Endothelial cell of umbilical vein (primary cell): ENCODE data around the gene GUK1. TPM values are rescaled to one million over a fixed set of nuclear protein-coding genes. Genes with fewer than 3 reads are reported as not detected.
A peak's percentile ranks its signal among the peaks of the same experiment; 100 is the strongest.

Experiments used
- Bru-seq: library from RNA; stranded (reverse); fragments of 400-500 nt; gene quantifications from one replicate; lab custom pipeline; 2021; lab: Mats Ljungman, UMichigan
- BruChase-seq, 2 experiments: library from RNA; stranded (reverse); fragments of 400-500 nt; gene quantifications; one replicate each; lab custom pipeline; 2021; lab: Mats Ljungman, UMichigan
- BruUV-seq: library from RNA; stranded (reverse); fragments of 400-500 nt; replicated peaks from 2 replicates; lab custom pipeline; 2021; lab: Mats Ljungman, UMichigan
- CTCF ChIA-PET: fragments of 300-600, 350-600 bp; sonication (Branson Sonifier 250); formaldehyde crosslinking; loops from one replicate; lab custom pipeline; 2021; ENCODE audit warnings: antibody characterized with exemption, inconsistent platforms; lab: Charles Lee
- POLR2A ChIA-PET: fragments of 300-600, 350-600 bp; sonication (Branson Sonifier 250); formaldehyde crosslinking; loops from one replicate; lab custom pipeline; 2021; ENCODE audit warnings: antibody characterized with exemption, inconsistent platforms; lab: Charles Lee
- DNase-seq: peaks from one replicate; pipeline ENCODE4 v3.0.0-alpha.2; 2011; ENCODE audit warnings: low read depth, low spot score
- FAIRE-seq: peaks from 2 replicates; lab custom pipeline; 2011; peaks lifted over from hg19 to GRCh38; lab: Jason Lieb, UNC
- H2AFZ ChIP-seq: 2 replicates; pipeline ENCODE4 v1.6.0; 2012; ENCODE audit warnings: low read depth, low read length, control low read depth, inconsistent platforms
- H3K27ac ChIP-seq: 2 replicates; pipeline ENCODE4 v1.5.1; 2011; ENCODE audit warnings: low read depth, mild to moderate bottlenecking, control low read depth, low read length, moderate library complexity; ENCODE audit not compliant: insufficient read depth
- H3K27me3 ChIP-seq, 2 experiments: 2 replicates each; pipeline versions ENCODE4 v1.6.0 to v1.6.1; 2011; ENCODE audit warnings: low read length in 2 of 2, mixed read lengths in 1 of 2; ENCODE audit not compliant: control insufficient read depth in 2 of 2, insufficient read depth in 2 of 2
- H3K36me3 ChIP-seq, 2 experiments: 2 replicates in 1 of 2; 3 replicates in 1 of 2; pipeline ENCODE4 v1.5.1; 2011; ENCODE audit warnings: low read length in 2 of 2, mild to moderate bottlenecking in 1 of 2, moderate library complexity in 1 of 2; ENCODE audit not compliant: control insufficient read depth in 2 of 2, insufficient read depth in 2 of 2; ENCODE audit errors: extremely low read depth in 1 of 2
- H3K4me1 ChIP-seq: 3 replicates; pipeline ENCODE4 v1.5.1; 2011; ENCODE audit warnings: mild to moderate bottlenecking, low read length; ENCODE audit not compliant: control insufficient read depth, insufficient read depth; ENCODE audit errors: extremely low read depth
- H3K4me2 ChIP-seq: 2 replicates; pipeline ENCODE4 v1.6.1; 2011; ENCODE audit warnings: low read length, control low read depth, mixed read lengths; ENCODE audit not compliant: insufficient read depth
- H3K4me3 ChIP-seq, 3 experiments: fragments of 200-600 bp in 1 of 3; sonication (generic), shearing (Covaris generic) in 1 of 3; replicated peaks in 1 of 3; 2 replicates each; pipeline ENCODE4 v1.5.1; 2011 to 2016; ENCODE audit warnings: control low read depth in 3 of 3, low read length in 3 of 3, mild to moderate bottlenecking in 2 of 3, inconsistent platforms in 1 of 3, low read depth in 1 of 3, moderate library complexity in 1 of 3; ENCODE audit not compliant: insufficient read depth in 1 of 3
- H3K79me2 ChIP-seq: 2 replicates; pipeline ENCODE4 v1.6.0; 2012; ENCODE audit warnings: low read length, inconsistent platforms; ENCODE audit not compliant: control insufficient read depth, insufficient read depth
- H3K9ac ChIP-seq: replicated peaks from 2 replicates; pipeline ENCODE3; 2011; ENCODE audit warnings: low read length, control low read depth; ENCODE audit not compliant: insufficient read depth; ENCODE audit errors: extremely low read depth
- H3K9me1 ChIP-seq: replicated peaks from 3 replicates; pipeline ENCODE4 v1.6.0; 2011; ENCODE audit warnings: mild to moderate bottlenecking, low read length; ENCODE audit not compliant: control insufficient read depth, insufficient read depth; ENCODE audit errors: extremely low read depth
- H3K9me3 ChIP-seq: replicated peaks from 2 replicates; pipeline ENCODE4 v1.5.1; 2012; ENCODE audit warnings: low read length, inconsistent platforms; ENCODE audit not compliant: control insufficient read depth, insufficient read depth
- H4K20me1 ChIP-seq: replicated peaks from 2 replicates; pipeline ENCODE3; 2011; ENCODE audit warnings: mild to moderate bottlenecking, low read length; ENCODE audit not compliant: control insufficient read depth, insufficient read depth; ENCODE audit errors: extremely low read depth
- FOS ChIP-seq: IDR thresholded peaks from 2 replicates; pipeline ENCODE4 v1.6.1; 2011; ENCODE audit warnings: mild to moderate bottlenecking, low read length, moderate library complexity, borderline replicate concordance; ENCODE audit not compliant: insufficient read depth
- GATA2 ChIP-seq: IDR thresholded peaks from 2 replicates; pipeline ENCODE4 v1.7.0; 2011; ENCODE audit warnings: low read depth, mild to moderate bottlenecking, moderate library complexity, mixed read lengths, low read length; ENCODE audit not compliant: insufficient read length, insufficient read depth
- JUN ChIP-seq: IDR thresholded peaks from 2 replicates; pipeline ENCODE4 v1.6.1; 2011; ENCODE audit warnings: borderline replicate concordance, low read depth; ENCODE audit not compliant: insufficient read length, insufficient read depth
- MAX ChIP-seq: IDR thresholded peaks from 2 replicates; pipeline ENCODE4 v1.6.1; 2011; ENCODE audit not compliant: insufficient read depth, insufficient read length
- MYC ChIP-seq: IDR thresholded peaks from one replicate; pipeline ENCODE4 v1.6.1; 2011; ENCODE audit warnings: mild to moderate bottlenecking, low read depth, low read length
- POLR2A ChIP-seq: IDR thresholded peaks from 2 replicates; pipeline ENCODE4 v1.6.1; 2012; ENCODE audit warnings: low read depth, mild to moderate bottlenecking, control low read depth, low read length
- POLR2AphosphoS5 ChIP-seq: IDR thresholded peaks from 2 replicates; pipeline ENCODE4 v1.6.1; 2012; ENCODE audit warnings: low read depth, mild to moderate bottlenecking, control low read depth, low read length, moderate library complexity; ENCODE audit not compliant: insufficient read depth
- dilution Hi-C: fragments of 300-500 bp; cut with MboI; formaldehyde crosslinking; loops from one replicate; pipeline ENCODE4 v1.15.0; 2019; ENCODE audit warnings: low sequenced_read_pairs; ENCODE audit not compliant: extremely low pct_ligation_motif_present
- intact Hi-C: fragments of 100-400 bp; cut with micrococcal nuclease; formaldehyde crosslinking; loops from one replicate; pipeline ENCODE4 v1.10.0; 2022
- long read RNA-seq: library from polyadenylated mRNA; stranded (forward); transcript quantifications from one replicate; pipeline ENCODE4 v2.0.0, GENCODE V29; 2021
- polyA minus RNA-seq, 3 experiments: library from RNA; depleted of rRNA, polyadenylated mRNA; stranded (reverse); fragments of >200 nt; gene quantifications; 1 replicate in 1 of 3; 2 replicates in 2 of 3; pipeline ENCODE4 v1.2.3, GENCODE V29; 2011
- polyA plus RNA-seq, 4 experiments: library from polyadenylated mRNA; depleted of rRNA in 3 of 4; stranded (reverse) in 3 of 4; unstranded in 1 of 4; fragments of >200 nt; gene quantifications; 2 replicates each; pipeline versions ENCODE4 v1.2.1 to v1.2.3, GENCODE V29; 2011 to 2012; ENCODE audit warnings: missing spikeins in 1 of 4
- total RNA-seq: library from RNA; stranded (reverse); gene quantifications from 2 replicates; pipeline ENCODE4 v1.2.3, GENCODE V29; 2021
- TF ChIP-seq, protein P1 (sequence below), 2 donors: IDR thresholded peaks; 1 replicate in 1 of 2; 2 replicates in 1 of 2; pipeline ENCODE4 v1.5.1; 2011; ENCODE audit warnings: low read length in 2 of 2, mild to moderate bottlenecking in 2 of 2, moderate library complexity in 2 of 2, control low read depth in 1 of 2, inconsistent platforms in 1 of 2, low read depth in 1 of 2; ENCODE audit not compliant: insufficient read depth in 1 of 2; ENCODE audit errors: extremely low read depth in 1 of 2

The GUK1 gene
- total RNA-seq, result 237 and 239 TPM in 2 replicates
- 742 and 822 TPM in 2 replicates for polyA plus RNA-seq
- 294 and 443 TPM in 2 replicates for polyA plus RNA-seq (2011; cell fraction: cytosol; rRNA removed)
- 325 and 344 TPM in 2 replicates for polyA plus RNA-seq (2011; cell fraction: nucleus; rRNA removed)
- polyA plus RNA-seq (2012), result 161 and 241 TPM in 2 replicates
- 140 and 214 TPM in 2 replicates for polyA minus RNA-seq
- polyA minus RNA-seq (2011; cell fraction: cytosol; rRNA and poly(A)+ RNA removed), result 74.7 TPM
- polyA minus RNA-seq (2011; cell fraction: nucleus; rRNA and poly(A)+ RNA removed), result 61.4 and 97.7 TPM in 2 replicates
- Bru-seq, nascent RNA, result percentile 66 among the genes with signal in this experiment
- BruChase-seq, experiment 1, labeled RNA remaining after a 6-hour chase, result percentile 88 among the genes with signal in this experiment
- BruChase-seq, experiment 2, labeled RNA remaining after a 2-hour chase, result percentile 87 among the genes with signal in this experiment
- long read RNA-seq, transcript GUK1-210 (8 exons, 990 nt), result major isoform, 688 of 1,132 reads
- long read RNA-seq, transcript GUK1-202 (7 exons, 940 nt), result minor isoform, 30 of 1,132 reads
- long read RNA-seq, transcript GUK1-201 (9 exons, 1,084 nt), result minor isoform, 92 of 1,132 reads
- long read RNA-seq, transcript GUK1-208 (7 exons, 842 nt), result minor isoform, 100 of 1,132 reads
- long read RNA-seq, partial matches to known transcripts, result 36 of 1,132 reads
- long read RNA-seq, other reads (novel, unspliced or antisense), result 167 of 1,132 reads

DNA sequence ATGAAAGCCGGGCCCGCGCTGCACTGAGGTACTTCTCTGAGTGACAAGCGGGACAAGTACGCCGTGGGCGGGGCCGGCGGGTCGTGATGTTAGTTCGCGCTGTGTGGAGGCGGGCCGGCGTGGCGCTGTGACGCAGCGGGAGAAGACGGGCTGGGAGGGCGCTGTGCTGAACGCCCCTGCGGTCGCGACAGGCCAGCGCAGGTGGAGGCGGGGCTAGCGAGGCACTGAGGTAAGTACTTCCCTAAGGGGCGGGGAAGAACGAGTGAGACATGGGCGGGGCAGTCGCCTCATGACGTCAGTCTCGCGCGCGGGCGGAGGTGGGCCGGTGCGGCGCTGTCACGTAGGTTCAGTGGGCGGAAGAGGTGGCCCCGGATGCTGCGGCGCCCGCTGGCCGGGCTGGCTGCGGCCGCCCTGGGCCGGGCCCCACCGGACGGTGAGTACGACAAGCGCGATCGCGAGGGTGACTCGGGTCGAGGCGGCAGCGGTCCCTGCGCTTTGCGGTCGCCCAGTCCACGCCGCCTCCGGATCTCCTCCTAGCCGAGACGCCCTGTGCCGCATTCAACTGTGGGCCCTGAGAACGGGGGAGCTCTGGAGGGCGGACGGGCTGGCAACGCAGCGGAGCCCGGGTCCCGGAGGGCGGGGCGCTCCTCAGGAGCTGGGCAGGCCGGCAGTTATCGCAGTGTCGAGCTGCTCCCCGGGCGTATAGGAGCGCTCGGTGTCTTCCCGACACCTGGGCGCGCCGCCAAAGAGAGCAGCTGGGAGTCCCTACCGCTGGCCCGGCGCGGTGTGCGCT is at the start of gene GUK1:
TSS of gene GUK1 (plus strand) at position 349 of the 793 bp plus-strand sequence. CDS start at position 373, 24 bp downstream.
- peak; percentile 100 for DNase-seq
- Histone ChIP-seq H3K79me2 (peaks cover 47% of the 10 kb centered on the region), H3K36me3 (no peaks in the 10 kb centered on the region), H3K4me1 (peaks cover 18% of the 10 kb centered on the region), H3K4me3 (peak within 1 kb of the TSS; percentile 53 to 77 (median 65)), H3K27ac (peak within 1 kb of the TSS; percentile 82), H3K9ac (peak within 1 kb of the TSS; percentile 86), H2AFZ (peak within 1 kb of the TSS; percentile 71), H3K9me3 (no peaks in the 10 kb centered on the region), H3K9me1 (no peaks in the 10 kb centered on the region), H3K27me3 (peaks cover 14 to 21% of the 10 kb centered on the region in 2 experiments), H4K20me1 (no peaks in the 10 kb centered on the region), H3K4me2 (peak within 1 kb of the TSS; percentile 93)
- ChIA-PET CTCF (interaction anchor here (0.6 to 3.5 kb wide), 5 partner anchors 9 to 141 kb away, joined by 4 to 12 read pairs (median 7); partner anchors contain the start of gene IBA57), POLR2A (interaction anchor here (0.7 to 0.9 kb wide), 4 partner anchors 9 to 266 kb away, joined by 3 to 5 read pairs (median 4); partner anchors contain the start of genes IBA57 and TRIM11)
- FAIRE-seq, result peak; percentile 99
- intact Hi-C loops, result loop anchor here (1.0 to 10.0 kb wide), 8 partner anchors 8 to 319 kb away; partner anchors contain the start of genes ARF1, IBA57, MRPL55 and TRIM11
- BruUV-seq, result TSS peak; percentile 57
- dilution Hi-C loops, result no loop called here
- TF ChIP-seq MYC (no peak), JUN (no peak), GATA2 (no peak), FOS (no peak), POLR2A (peak; percentile 95), MAX (peak; percentile 2), POLR2AphosphoS5 (peak; percentile 88)
- TF ChIP-seq, protein P1, sequence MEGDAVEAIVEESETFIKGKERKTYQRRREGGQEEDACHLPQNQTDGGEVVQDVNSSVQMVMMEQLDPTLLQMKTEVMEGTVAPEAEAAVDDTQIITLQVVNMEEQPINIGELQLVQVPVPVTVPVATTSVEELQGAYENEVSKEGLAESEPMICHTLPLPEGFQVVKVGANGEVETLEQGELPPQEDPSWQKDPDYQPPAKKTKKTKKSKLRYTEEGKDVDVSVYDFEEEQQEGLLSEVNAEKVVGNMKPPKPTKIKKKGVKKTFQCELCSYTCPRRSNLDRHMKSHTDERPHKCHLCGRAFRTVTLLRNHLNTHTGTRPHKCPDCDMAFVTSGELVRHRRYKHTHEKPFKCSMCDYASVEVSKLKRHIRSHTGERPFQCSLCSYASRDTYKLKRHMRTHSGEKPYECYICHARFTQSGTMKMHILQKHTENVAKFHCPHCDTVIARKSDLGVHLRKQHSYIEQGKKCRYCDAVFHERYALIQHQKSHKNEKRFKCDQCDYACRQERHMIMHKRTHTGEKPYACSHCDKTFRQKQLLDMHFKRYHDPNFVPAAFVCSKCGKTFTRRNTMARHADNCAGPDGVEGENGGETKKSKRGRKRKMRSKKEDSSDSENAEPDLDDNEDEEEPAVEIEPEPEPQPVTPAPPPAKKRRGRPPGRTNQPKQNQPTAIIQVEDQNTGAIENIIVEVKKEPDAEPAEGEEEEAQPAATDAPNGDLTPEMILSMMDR (IDR thresholded peaks at IDR 0.05; ENCODE audit: extremely low read depth in 1 of 2, insufficient read depth in 1 of 2, low read depth in 1 of 2, low read length in 2 of 2), result peak in 1 of 2 donors; percentile 43
